HG03135 (cell line): ENCODE results near the gene THOC5.
"Not testable (repeated sequence)": the region's sequence is repeated elsewhere in the genome, so short reads cannot be mapped to it uniquely, and the experiment has no call there.

Experiments used
- ATAC-seq: cut with Tn5 transposase; IDR thresholded peaks from one replicate; pipeline ENCODE4 v1.9.1; 2021; ENCODE audit warnings: mild to moderate bottlenecking, moderate library complexity; ENCODE audit not compliant: unreplicated experiment

THOC5 gene

DNA sequence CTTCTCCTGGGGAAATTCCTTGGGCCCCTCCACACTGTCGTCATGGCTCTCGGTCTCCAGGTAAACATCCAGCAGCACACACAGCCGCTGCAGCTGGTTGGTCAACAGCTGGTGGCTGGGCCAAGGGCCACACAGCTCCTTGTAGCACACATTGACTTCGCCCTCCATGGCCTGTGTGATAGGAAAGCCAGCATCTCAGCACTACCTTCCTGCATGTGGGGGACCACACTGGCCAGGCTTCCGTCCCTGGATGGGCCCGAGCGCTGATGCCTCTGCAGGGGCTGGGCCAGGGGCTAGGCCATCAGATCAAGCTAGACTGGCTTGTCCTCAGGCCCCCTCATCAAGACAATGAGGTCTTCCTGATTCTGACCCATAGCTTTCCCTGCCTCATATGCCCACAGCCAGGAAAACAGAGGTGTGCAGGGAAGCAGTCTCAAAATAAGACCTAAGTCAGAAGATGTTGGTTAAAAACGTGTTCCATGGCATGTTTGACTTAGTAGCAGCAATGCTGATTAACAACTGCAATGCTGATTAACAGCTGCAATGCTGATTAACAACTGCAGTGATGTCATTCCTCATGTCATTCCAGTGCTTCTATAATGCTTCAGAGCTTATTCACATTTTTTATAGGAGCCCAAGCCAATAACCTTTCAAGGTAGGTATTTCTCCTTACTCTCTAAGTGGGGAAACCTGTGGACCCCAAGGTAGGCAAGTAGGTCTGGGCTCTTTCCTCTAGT is 42.3 kb downstream of the THOC5 start:
- ATAC-seq = no peak

DNA sequence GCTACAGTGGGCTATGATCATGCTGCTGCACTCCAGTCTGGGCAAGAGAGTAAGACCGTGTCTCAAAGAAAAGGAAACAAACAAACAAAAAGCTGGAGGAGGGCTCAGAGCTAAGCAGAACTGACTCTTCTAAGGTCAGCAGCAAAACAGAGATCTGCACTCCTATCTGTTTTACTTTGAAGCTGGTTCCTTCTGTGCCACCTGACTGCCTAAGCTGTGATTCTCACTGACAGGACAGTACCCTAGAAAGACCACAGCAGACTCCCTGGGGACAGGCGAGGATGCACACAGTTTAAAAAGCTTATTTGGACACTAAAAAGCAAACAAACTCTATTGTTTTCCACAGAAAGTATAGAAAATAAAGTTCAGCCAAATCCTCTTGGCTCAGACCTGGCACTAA is 43.0 kb downstream of the THOC5 start:
- no peak for ATAC-seq

DNA sequence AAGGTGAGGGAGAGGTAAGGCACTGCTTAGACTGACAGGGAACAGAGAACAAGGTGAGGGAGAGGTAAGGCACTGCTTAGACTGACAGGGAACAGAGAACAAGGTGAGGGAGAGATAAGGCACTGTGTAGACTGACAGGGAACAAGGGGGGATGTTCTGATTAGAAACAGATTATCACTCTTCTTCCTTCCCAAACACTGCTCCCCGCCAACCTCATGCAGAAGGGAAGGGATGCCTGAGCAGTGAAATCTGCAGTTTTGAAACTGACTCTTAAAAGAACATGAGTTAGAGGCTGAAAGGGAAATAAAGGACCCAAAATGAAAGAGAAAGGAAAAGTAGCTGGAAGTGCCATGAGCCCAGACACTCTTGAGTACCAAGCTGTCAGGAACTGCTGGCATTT is 43.7 kb downstream of the THOC5 start:
- ATAC-seq = no peak

DNA sequence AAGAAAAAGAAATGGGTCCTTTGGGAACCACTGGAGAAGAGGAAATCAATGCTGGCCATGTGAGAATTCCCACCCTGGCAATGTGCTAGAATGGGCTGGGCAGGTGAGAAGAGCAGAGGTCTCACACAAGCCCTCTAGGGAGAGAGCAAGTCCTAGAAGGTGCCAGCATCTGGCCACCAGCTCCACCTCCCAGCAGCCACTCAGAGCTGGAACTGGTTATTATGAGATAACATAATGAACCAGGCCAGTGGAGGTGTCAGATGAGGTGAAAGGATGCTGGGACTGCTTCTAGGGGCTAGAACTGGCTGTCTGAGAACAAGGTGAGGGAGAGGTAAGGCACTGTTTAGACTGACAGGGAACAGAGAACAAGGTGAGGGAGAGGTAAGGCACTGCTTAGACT is 44.3 kb downstream of the THOC5 start:
- no peak for ATAC-seq

DNA sequence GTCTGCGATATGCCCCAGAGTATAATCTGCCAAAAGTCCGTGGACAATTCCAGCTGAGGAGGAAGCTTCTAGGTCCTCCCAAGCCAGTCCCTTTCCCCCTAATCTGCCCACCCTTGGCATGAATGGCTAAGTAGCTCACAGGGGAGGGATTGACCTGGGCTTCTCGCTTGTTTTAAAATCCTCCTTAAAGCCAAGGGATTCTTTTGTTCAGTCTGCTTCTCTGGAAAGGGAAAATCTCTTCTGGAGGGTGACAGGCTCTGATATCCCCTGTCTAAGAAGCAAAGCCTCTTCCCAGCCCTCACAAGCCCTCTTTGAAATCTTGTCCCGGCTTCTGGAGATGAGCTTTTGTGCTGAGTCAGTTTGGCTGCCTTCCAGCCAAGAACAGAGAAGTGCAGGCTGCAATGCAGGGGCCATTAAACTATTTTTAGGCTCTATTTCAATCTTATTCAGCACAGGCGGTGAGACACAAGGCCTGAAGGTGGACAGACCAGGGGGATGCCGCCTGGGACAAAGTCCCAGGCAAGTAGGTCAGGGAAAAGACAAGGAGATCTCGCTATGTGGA is 49.7 kb downstream of the THOC5 start:
- no peak for ATAC-seq

DNA sequence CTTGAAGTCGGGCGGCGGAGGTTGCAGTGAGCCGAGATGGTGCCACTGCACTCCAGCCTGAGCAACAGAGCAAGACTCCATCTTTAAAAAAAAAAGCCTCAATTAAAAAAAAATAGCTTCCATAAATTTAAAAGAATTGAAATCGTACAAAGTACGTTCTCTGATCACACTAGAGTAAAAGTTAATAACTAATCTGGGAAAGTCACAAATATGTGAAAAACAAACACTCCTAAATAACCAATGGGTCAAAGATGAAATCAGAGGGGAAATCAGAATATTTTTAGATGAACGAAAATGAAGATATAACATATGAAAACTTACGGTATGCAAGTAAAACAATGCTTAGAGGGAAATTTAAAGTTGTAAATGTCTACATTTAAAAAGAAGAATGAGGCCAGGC is 53.7 kb downstream of the THOC5 start:
- no peak for ATAC-seq

DNA sequence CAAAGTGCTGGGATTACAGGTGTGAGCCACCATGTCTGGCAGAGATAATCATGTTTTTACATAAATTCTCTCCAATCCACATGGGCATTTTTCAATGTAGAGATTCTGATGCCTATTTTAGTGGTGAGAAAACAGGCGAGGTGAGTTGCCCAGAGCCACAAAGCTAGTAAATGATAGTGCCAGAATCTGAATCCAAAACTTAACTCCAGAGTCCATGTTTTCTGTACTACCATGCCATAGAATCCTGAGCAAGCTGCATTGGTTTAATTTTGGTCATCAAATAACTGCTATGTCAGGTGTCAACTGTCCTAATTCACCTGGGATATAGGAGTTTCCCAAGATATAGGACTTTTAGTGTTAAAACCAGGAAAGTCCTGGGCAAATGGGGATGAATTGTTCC is 59.9 kb downstream of the THOC5 start:
- ATAC-seq = no peak

DNA sequence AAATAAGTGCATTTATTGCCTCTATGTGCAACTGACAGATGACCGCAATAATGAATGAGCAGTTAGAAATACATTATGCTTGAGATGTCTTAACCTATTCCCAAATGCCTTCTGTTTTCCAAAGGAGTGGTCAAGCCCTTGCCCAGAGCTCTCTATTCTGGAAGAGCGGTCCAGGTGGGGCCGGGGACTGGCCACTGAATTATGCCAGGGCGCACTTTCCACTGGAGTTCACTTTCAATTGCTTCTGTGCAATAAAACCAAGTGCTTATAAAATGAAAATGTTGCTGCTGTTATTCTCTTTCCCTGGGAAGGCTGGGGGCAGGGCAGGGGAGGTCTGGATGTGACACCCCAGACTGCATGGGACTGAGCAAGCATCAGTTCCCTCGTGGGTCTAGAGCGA is 62.5 kb downstream of the THOC5 start:
- ATAC-seq = no peak

DNA sequence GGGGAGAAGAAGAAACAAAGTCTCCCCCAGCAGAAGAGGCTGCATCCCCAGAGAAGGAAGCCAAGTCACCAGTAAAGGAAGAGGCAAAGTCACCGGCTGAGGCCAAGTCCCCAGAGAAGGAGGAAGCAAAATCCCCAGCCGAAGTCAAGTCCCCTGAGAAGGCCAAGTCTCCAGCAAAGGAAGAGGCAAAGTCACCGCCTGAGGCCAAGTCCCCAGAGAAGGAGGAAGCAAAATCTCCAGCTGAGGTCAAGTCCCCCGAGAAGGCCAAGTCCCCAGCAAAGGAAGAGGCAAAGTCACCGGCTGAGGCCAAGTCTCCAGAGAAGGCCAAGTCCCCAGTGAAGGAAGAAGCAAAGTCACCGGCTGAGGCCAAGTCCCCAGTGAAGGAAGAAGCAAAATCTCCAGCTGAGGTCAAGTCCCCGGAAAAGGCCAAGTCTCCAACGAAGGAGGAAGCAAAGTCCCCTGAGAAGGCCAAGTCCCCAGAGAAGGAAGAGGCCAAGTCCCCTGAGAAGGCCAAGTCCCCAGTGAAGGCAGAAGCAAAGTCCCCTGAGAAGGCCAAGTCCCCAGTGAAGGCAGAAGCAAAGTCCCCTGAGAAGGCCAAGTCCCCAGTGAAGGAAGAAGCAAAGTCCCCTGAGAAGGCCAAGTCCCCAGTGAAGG is 64.3 kb downstream of the THOC5 start:
- not testable (repeated sequence) for ATAC-seq

DNA sequence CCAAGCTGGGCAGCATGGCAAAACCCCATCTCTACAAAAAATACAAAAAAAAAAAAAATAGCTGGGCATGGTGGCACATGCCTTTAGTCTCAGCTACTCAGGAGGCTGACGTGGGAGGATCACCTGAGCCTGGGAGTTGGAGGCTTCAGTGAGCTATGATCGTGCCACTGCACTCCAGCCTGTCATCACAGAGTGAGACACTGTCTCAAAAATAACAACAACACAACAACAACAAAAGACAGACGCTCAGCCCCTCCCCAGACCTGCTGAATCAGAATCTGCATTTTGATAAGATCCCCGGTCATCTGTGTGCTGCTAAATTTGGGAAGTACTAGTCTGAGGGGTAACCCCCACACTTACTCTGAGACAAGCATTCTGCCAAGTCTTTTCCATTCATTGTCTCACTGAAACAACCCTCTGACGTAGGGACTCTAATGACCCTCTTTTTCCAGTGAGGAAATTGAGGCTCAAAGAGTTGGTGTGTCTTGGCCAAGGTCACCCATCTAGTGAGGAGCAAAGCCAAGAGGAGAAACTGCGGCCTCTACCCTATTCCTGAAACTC is 66.1 kb downstream of the THOC5 start:
- no peak for ATAC-seq

DNA sequence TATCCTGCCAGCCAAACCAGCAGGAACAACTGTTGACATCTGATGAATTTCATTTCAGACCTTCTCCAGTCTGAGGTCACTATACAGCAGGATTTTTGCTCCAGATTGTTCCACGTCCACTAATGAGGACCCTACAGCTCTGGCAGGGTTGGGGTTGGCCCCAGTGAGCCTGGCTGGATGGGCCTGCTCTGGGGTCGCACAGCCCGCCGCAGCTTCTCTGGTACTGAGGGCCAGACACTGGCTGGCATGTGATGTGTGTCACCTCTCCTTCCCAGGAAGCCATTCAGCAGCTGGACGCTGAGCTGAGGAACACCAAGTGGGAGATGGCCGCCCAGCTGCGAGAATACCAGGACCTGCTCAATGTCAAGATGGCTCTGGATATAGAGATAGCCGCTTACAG is 68.1 kb downstream of the THOC5 start:
- no peak for ATAC-seq

DNA sequence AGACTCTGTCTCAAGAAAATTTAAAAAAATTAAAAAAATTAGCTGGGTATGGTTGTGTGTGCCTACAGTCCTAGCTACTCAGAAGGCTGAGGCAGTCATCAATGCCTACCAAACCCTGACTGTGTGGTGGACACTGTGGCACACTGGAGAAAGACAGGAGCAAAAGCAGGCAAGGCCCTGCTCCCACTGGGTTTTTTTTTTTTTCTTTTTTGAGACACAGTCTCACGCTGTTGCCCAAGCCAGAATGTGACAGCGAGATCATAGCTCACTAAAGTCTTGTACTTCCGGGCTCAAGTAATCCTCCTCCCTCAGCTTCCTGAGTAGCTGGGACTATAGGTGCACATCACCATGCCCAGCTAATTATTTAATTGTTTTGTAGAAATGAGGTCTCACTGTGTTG is 68.9 kb downstream of the THOC5 start:
- ATAC-seq = no peak

DNA sequence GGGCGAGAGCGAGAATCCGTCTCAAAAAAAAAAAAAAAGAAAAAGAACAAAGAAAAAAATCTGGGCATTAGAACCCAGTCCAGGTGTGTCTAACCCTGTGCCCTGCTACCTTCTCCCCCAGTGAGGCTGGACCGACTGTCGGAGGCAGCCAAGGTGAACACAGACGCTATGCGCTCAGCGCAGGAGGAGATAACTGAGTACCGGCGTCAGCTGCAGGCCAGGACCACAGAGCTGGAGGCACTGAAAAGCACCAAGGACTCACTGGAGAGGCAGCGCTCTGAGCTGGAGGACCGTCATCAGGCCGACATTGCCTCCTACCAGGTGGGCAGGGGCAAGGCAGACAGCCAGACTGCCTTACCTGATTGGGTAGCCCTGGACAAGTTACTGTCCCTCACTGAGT is 70.3 kb downstream of the THOC5 start:
- no peak for ATAC-seq

DNA sequence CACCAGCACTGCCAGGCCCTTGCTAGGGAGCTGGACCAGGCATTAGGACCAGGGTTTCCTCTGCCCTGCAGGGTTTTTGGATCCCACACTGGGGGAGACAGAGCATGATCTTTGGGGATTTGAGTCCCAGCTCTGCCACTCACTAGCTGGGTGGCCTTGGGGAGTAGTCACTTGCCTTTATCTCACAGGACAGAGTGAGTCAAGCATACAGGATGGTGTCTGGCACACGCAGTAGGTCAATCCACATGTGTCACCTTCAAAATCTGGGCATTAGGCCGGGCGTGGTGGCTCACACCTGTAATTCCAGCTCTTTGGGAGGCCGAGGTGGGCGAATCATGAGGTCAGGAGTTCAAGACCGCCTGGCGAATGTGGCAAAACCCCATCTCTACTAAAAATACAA is 70.8 kb downstream of the THOC5 start:
- no peak for ATAC-seq

DNA sequence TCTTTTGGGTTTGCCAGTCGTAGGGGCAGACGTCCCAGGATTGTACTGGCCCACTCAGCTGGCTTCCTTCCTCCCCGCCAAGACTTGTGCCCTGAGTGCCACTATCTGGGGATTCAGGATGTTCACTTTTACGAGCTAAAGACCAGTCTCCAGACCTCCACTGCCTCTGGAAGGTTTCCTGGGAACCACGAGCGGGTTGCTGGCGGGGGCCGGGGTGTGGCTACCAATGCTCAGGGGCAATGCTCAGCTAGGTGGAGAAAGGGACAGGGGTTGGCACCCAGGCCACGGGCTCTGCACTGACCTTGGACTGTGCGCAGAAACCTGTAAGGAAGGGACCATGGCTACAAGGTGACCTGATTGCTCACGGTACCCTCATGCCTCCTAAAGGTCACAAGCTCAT is 71.3 kb downstream of the THOC5 start:
- no peak for ATAC-seq

DNA sequence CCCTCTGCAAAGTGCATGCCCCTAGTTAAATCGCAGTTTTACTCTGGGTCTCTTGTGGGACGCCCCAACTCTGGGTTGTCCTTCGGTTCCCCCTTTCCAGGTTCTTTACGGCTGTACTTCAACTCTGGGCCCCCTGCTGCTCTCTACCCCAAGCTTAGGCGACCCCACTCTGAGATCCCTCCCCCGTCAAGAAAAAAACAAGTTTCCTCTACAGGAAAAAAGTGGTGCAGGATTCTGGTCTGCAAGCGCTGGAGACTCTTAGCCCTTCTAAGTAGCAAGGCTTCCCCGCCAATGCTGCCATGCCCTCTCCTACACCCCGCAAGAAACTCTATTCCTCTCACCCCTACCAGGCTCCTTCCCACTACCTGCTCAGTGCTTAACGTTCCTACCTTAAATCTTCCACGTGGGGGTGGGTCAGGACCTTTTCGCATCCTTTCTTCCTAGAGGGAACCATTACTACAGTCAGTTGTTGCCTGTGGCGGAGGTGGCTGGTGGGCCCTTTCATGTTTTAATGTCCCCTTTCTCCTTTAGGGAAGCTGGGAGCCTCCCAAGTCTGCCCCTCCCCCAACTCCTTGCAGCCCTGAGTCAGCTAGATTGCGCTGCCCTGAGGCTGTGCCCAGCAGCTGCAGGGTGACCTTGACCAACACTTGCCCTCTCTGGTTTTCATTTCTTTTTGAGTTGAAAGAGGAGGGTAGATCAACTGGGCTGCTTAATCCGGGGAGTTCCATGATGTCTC is 72.1 kb downstream of the THOC5 start:
- ATAC-seq = no peak

DNA sequence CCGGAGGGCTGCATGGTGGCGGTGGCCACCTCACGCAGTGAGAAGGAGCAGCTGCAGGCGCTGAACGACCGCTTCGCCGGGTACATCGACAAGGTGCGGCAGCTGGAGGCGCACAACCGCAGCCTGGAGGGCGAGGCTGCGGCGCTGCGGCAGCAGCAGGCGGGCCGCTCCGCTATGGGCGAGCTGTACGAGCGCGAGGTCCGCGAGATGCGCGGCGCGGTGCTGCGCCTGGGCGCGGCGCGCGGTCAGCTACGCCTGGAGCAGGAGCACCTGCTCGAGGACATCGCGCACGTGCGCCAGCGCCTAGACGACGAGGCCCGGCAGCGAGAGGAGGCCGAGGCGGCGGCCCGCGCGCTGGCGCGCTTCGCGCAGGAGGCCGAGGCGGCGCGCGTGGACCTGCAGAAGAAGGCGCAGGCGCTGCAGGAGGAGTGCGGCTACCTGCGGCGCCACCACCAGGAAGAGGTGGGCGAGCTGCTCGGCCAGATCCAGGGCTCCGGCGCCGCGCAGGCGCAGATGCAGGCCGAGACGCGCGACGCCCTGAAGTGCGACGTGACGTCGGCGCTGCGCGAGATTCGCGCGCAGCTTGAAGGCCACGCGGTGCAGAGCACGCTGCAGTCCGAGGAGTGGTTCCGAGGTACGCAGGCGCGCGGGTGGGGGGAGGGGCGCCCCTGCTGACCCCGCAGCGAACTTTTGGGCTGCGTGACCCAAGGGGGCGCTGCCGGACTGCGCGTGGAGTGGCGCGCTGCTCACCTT is 72.9 kb downstream of the THOC5 start:
- ATAC-seq = no peak

DNA sequence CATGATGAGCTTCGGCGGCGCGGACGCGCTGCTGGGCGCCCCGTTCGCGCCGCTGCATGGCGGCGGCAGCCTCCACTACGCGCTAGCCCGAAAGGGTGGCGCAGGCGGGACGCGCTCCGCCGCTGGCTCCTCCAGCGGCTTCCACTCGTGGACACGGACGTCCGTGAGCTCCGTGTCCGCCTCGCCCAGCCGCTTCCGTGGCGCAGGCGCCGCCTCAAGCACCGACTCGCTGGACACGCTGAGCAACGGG is 73.4 kb downstream of the THOC5 start:
- ATAC-seq = no peak

DNA sequence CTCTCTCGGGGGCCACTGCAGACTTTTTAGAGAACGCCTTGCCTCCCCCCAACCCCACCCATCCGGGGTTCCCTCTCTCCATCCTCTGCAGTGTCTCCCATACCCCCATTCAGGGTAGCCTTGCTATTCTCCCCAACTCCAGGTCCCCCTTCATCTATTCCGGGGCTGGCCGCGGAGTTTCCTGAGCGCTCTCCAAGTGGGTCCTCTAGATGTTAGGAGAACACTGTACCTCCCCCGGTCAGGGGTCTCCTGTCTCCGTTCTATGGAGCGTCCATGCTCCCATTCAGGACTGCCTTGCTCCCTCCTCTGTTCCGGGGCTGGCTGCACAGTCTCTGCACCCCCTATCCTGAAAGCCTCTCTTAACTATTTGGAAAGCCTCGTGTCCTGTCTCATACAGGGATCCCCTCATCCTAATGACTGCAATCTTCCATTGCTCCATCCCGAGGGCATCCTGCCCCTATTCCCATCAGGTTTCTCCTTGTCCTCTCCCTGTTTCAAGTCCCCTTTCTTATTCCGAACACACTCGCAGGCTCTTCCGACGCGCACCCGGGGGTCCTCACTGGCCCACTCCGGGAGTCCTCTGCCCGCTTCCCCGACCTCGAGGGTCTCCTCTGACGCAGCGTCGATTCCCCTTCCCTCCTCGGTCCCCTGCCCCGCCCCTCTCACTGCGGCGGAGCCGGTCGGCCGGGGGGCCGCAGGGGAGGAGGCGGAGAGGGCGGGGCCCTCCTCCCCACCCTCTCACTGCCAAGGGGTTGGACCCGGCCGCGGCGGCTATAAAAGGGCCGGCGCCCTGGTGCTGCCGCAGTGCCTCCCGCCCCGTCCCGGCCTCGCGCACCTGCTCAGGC is 73.9 kb downstream of the THOC5 start, which contains the start of gene NEFH:
NEFH (plus strand) TSS at position 802 of the 845 bp plus-strand sequence. CDS start 45 bp downstream, outside the sequence.
- ATAC-seq = no peak
